GM23338 (cell line): ENCODE results near the gene ZNF804B. TPM values are rescaled to one million over a fixed set of nuclear protein-coding genes. Genes with fewer than 3 reads are reported as not detected.

Source experiments
- ATAC-seq: fragments of 200-7000 bp; cut with Tn5 transposase; 3 replicates; pipeline ENCODE4 v1.9.1; 2020
- DNase-seq: peaks from one replicate; pipeline ENCODE4 v3.0.0-alpha.2; 2015; ENCODE audit warnings: low spot score
- H2AFZ ChIP-seq: fragments of 200-600 bp; sonication (generic); 2 replicates; pipeline ENCODE4 v1.8.0; 2016; ENCODE audit warnings: antibody characterized with exemption, mild to moderate bottlenecking, moderate library complexity
- H3F3A ChIP-seq: fragments of 200-600 bp; sonication (generic); replicated peaks from 2 replicates; pipeline ENCODE4 v1.8.0; 2017; ENCODE audit warnings: antibody characterized with exemption, mixed run types, low read depth
- H3K27ac ChIP-seq: fragments of 200-600 bp; sonication (generic); 2 replicates; pipeline ENCODE4 v1.6.1; 2016; ENCODE audit warnings: low read depth
- H3K27me3 ChIP-seq: fragments of 200-600 bp; sonication (generic); 2 replicates; pipeline ENCODE4 v1.8.0; 2016; ENCODE audit warnings: mild to moderate bottlenecking, mixed run types, moderate library complexity; ENCODE audit not compliant: insufficient read depth
- H3K36me3 ChIP-seq: fragments of 200-600 bp; sonication (generic); 2 replicates; pipeline ENCODE4 v1.8.0; 2016; ENCODE audit warnings: mild to moderate bottlenecking; ENCODE audit not compliant: insufficient read depth
- H3K4me1 ChIP-seq: fragments of 200-600 bp; sonication (generic); 2 replicates; pipeline ENCODE4 v1.8.0; 2016; ENCODE audit warnings: mild to moderate bottlenecking, moderate library complexity; ENCODE audit not compliant: insufficient read depth
- H3K4me2 ChIP-seq: fragments of 200-600 bp; sonication (generic); 2 replicates; pipeline ENCODE4 v1.7.1; 2017; ENCODE audit warnings: mixed run types
- H3K4me3 ChIP-seq: fragments of 200-600 bp; sonication (generic); 2 replicates; pipeline ENCODE4 v1.6.1; 2016; ENCODE audit warnings: mixed run types
- H3K79me2 ChIP-seq: fragments of 200-600 bp; sonication (generic); replicated peaks from 2 replicates; pipeline ENCODE4 v1.8.0; 2017; ENCODE audit warnings: mild to moderate bottlenecking; ENCODE audit not compliant: insufficient read depth
- H3K9me2 ChIP-seq: fragments of 200-600 bp; sonication (generic); 2 replicates; pipeline ENCODE4 v1.8.0; 2017; ENCODE audit not compliant: insufficient read depth
- H4K20me1 ChIP-seq: fragments of 200-600 bp; sonication (generic); replicated peaks from 2 replicates; pipeline ENCODE4 v1.8.0; 2017; ENCODE audit warnings: mild to moderate bottlenecking; ENCODE audit not compliant: insufficient read depth
- H3K27ac Mint-ChIP-seq: 2 replicates; pipeline ENCODE4 v1.8.0; 2020; ENCODE audit warnings: inconsistent platforms, mild to moderate bottlenecking, moderate library complexity, mixed read lengths
- H3K27me3 Mint-ChIP-seq: 3 replicates; pipeline ENCODE4 v1.8.0; 2022; ENCODE audit warnings: low read depth, mild to moderate bottlenecking, moderate library complexity, mixed read lengths, inconsistent platforms; ENCODE audit not compliant: insufficient read depth, poor library complexity
- H3K36me3 Mint-ChIP-seq: 3 replicates; pipeline ENCODE4 v1.8.0; 2021; ENCODE audit warnings: low read depth, mild to moderate bottlenecking, inconsistent platforms, moderate library complexity, mixed read lengths
- H3K4me1 Mint-ChIP-seq: 3 replicates; pipeline ENCODE4 v1.8.0; 2020; ENCODE audit warnings: mild to moderate bottlenecking, inconsistent platforms, mixed read lengths
- H3K4me3 Mint-ChIP-seq: 3 replicates; pipeline ENCODE4 v1.8.0; 2021; ENCODE audit warnings: moderate library complexity, mild to moderate bottlenecking, inconsistent platforms, mixed read lengths
- H3K9me3 Mint-ChIP-seq: 3 replicates; pipeline ENCODE4 v1.8.0; 2020; ENCODE audit warnings: moderate library complexity, mild to moderate bottlenecking, inconsistent platforms, mixed read lengths
- CREB1 ChIP-seq: fragments of 250-450 bp; sonication (Bioruptor Pico); IDR thresholded peaks from 2 replicates; pipeline ENCODE4 v1.5.0; 2020; ENCODE audit warnings: low read depth, mild to moderate bottlenecking, moderate library complexity
- CTCF ChIP-seq, 2 experiments: fragments of 200-600 bp in 1 of 2; sonication (generic) in 1 of 2; conservative IDR thresholded peaks; 2 replicates each; pipeline versions ENCODE4 v1.5.1 to v1.6.1; 2016 to 2017; ENCODE audit warnings: antibody characterized with exemption in 2 of 2, low read depth in 2 of 2, mild to moderate bottlenecking in 2 of 2, moderate library complexity in 1 of 2
- ETS1 ChIP-seq: IDR thresholded peaks from 2 replicates; pipeline ENCODE4 v1.6.1; 2016; ENCODE audit warnings: antibody characterized with exemption
- EZH2 ChIP-seq: fragments of 200-600 bp; sonication (generic); IDR thresholded peaks from one replicate; pipeline ENCODE4 v1.8.0; 2017; ENCODE audit warnings: antibody characterized with exemption, mild to moderate bottlenecking, low read depth; ENCODE audit not compliant: unreplicated experiment
- EZH2phosphoT487 ChIP-seq: fragments of 200-600 bp; sonication (generic); IDR thresholded peaks from one replicate; pipeline ENCODE4 v1.8.1; 2018; ENCODE audit warnings: antibody characterized with exemption; ENCODE audit not compliant: unreplicated experiment
- JUNB ChIP-seq: IDR thresholded peaks from one replicate; pipeline ENCODE4 v1.6.1; 2016; ENCODE audit warnings: antibody characterized with exemption; ENCODE audit not compliant: unreplicated experiment
- NANOG ChIP-seq: IDR thresholded peaks from 2 replicates; pipeline ENCODE4 v1.6.1; 2016; ENCODE audit warnings: antibody characterized with exemption, borderline replicate concordance
- REST ChIP-seq: IDR thresholded peaks from one replicate; pipeline ENCODE4 v1.6.1; 2018; ENCODE audit warnings: antibody characterized with exemption; ENCODE audit not compliant: unreplicated experiment
- STAT1 ChIP-seq: IDR thresholded peaks from one replicate; pipeline ENCODE4 v1.6.1; 2016; ENCODE audit warnings: antibody characterized with exemption; ENCODE audit not compliant: unreplicated experiment
- ZNF114 ChIP-seq: fragments of 250-450 bp; sonication (Bioruptor Pico); IDR thresholded peaks from 2 replicates; pipeline ENCODE4 v1.5.0; 2020; ENCODE audit warnings: mild to moderate bottlenecking, moderate library complexity
- ZNF331 ChIP-seq: fragments of 250-450 bp; sonication (Bioruptor Pico); IDR thresholded peaks from 2 replicates; pipeline ENCODE4 v1.5.0; 2020; ENCODE audit warnings: low read depth, mild to moderate bottlenecking, moderate library complexity
- polyA plus RNA-seq: library from polyadenylated mRNA; unstranded; fragments of >200 nt; fragmentation: Nextera tagmentation; extraction: Ambion mirVana; gene quantifications from 2 replicates; pipeline ENCODE4 v1.2.1, GENCODE V29; 2016
- total RNA-seq: library from RNA; depleted of rRNA; stranded (reverse); fragments of >200 nt; shearing (Covaris generic); gene quantifications from 2 replicates; pipeline ENCODE4 v1.2.3, GENCODE V29; 2014

The ZNF804B gene
- total and polyA plus RNA-seq, 2 experiments from 2014 or later: not detected

GRCh38 chr7:89357121-89357520 lies 597.6 kb downstream of the ZNF804B start:
- Histone ChIP-seq H3F3A (no peaks in the 10 kb centered on the region), H3K27me3 (no peaks in the 10 kb centered on the region), H4K20me1 (no peaks in the 10 kb centered on the region), H3K9me2 (0 out of 2 replicates have a peak, but pooled peaks cover 7% of the 10 kb centered on the region), H3K4me2 (no peak overlapping the region), H2AFZ (no peak overlapping the region), H3K27ac (no peak overlapping the region), H3K4me3 (no peak overlapping the region), H3K36me3 (no peaks in the 10 kb centered on the region; the same call in 1 of the 2 replicates), H3K4me1 (no peaks in the 10 kb centered on the region), H3K79me2 (no peaks in the 10 kb centered on the region)
- Mint-ChIP-seq H3K27ac (no peak overlapping the region), H3K9me3 (peaks cover 7% of the 10 kb centered on the region; the same call in 2 of the 3 replicates), H3K36me3 (no peaks in the 10 kb centered on the region), H3K4me3 (no peak overlapping the region), H3K4me1 (no peaks in the 10 kb centered on the region), H3K27me3 (peaks cover 3% of the 10 kb centered on the region)
- TF ChIP-seq EZH2phosphoT487: no peak
- TF ChIP-seq ZNF114 (CRISPR knock-in tag): no peak
- TF ChIP-seq ETS1: no peak
- no peak for TF ChIP-seq REST
- no peak for TF ChIP-seq JUNB
- TF ChIP-seq ZNF331 (CRISPR knock-in tag): no peak
- no peak for TF ChIP-seq CTCF (conservative IDR thresholded peaks at IDR 0.05; ENCODE audit: low read depth in 2 of 2)
- no peak for TF ChIP-seq EZH2
- TF ChIP-seq CREB1: no peak
- no peak for TF ChIP-seq NANOG
- TF ChIP-seq STAT1: no peak
- DNase-seq: no peak
- ATAC-seq: no peak
